GM19025 (cell line): Measurements from ENCODE around the gene XIAP.
"Not testable (repeated sequence)": the region's sequence is repeated elsewhere in the genome, so short reads cannot be mapped to it uniquely, and the experiment has no call there.

Experiments
- ATAC-seq: cut with Tn5 transposase; IDR thresholded peaks from one replicate; pipeline ENCODE4 v1.9.1; 2021; ENCODE audit warnings: mild to moderate bottlenecking, low read depth, moderate library complexity; ENCODE audit not compliant: unreplicated experiment

XIAP gene

DNA sequence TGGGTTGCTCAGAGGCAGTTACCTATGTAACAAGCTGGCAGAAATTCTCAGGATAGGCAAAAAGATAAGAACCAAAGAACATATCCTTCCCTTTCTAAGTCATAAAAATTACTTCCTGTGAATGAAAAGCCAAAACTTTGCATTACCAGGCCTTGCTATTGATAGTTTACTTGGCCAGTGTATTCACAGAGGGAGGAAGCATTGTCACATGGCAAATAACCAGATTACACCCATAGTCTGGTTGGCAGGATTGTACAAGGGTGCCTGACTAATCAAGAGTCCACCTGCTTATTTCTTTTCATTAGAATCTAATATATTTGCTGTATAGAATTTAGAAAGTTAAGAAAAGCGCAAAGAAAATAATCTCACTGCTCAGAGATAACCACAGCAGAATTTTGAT lies 14.1 kb downstream of the XIAP start:
- no peak for ATAC-seq

DNA sequence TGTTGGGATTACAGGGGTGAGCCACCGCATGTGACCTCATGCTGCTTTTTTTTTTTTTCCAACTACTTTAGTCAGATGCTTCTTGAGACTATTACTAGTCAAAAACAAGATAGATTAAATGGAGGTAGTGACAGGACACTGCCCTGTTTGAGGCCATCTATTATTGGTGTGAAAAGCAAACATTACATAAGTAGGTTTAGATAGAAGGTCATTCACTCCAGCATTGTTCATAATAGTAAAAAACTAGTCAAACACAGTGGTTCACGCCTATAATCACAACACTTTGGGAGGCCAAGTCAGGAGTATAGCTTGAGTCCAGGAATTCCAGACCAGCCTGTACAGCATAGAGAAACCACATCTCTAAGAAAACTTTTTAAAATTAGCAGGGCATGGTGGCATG lies 16.3 kb downstream of the XIAP start:
- no peak for ATAC-seq

DNA sequence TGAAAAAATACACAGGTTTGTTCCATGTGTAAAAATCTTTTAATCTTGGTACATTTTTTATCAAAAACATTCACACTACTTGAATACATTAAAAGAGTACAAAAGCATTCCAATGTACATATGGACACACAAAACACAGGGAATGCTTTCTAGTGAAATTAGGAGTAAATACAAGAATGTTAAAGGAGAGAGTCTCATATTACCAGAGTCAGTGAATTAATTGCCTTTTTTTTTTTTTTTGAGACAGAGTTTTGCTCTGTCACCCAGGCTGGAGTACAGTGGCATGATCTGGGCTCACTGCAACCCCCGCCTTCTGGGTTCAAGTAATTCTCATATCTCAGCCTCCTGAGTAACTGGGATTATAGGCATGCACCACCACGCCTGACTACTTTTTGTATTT lies 17.0 kb downstream of the XIAP start:
- no peak for ATAC-seq

DNA sequence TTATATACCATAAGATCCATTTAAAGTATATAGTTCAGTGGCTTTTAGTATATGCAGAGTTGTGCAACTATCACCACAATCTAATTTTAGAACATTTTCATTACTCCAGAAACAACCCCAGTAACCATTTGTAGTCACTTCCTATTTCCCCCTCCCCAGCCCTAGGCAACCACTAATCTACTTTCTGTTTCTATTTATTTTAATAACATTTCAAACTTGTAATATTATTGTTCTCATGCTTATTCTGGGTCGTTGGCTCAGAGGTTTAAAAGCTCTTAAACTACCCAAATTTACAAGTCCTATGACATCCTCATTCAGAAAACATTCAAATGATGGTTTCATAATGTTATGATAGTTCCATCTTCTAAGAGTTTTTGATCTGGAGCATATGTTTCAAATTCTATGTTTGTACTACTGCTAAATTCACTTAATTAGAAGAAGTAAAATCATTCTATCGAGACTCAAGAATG lies 18.4 kb downstream of the XIAP start:
- ATAC-seq: peak; percentile 68

DNA sequence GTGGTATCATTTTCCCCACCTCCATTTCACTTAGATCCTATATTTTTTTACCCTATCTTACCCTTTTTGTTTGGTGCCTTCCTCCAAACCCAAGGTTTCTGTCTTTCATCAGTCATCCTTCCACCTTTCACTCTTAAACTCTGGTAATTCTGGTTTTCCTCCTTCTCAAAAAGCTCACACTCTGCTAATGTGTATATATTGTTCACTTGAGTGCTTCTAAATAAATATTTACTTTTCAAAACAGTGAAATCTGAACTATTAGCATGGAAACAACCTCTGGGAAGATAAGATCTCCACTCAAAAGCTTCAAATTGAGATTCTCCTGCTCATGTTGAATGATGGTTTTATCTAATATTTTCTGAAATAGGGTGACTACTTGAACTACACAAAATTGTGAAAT lies 21.5 kb downstream of the XIAP start:
- ATAC-seq: no peak

DNA sequence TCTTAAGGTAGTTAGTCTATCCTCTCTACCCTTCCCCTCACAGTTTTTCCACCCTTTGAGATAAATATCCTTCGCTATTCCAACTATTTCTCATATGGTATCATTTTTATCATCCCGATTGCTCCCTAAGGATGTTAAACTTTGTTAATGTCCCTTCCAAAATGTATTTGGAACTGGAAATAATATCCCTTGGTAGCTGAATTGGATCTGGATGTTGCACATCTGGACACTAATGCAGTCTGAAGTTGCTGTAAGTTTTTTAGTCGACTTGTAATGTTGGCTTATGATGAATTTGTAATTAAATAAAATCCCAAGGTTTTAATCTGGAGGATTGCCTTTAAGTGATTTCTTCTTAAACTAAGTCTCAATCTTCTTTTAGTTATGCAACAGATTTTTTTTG lies 22.5 kb downstream of the XIAP start:
- no peak for ATAC-seq

DNA sequence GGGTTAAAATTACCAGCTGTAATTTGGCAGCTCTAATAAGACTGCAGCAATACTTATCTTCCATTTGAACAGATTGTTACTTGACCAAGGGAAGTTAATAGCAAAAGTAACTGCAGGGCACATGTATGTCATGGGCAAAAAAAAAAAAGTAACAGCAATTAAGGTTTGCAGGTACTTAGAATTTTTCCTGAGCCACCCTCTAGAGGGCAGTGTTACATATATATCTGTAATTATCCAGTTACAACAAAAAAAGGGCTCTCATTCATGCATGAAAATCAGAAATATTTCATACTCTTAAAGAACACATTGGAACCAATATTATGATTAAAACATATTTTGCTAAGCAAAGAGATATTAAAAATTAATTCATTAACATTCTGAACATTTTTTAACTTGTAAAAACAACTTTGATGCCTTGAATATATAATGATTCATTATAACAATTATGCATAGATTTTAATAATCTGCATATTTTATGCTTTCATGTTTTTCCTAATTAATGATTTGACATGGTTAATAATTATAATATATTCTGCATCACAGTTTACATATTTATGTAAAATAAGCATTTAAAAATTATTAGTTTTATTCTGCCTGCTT lies 25.1 kb downstream of the XIAP start:
- no peak for ATAC-seq

DNA sequence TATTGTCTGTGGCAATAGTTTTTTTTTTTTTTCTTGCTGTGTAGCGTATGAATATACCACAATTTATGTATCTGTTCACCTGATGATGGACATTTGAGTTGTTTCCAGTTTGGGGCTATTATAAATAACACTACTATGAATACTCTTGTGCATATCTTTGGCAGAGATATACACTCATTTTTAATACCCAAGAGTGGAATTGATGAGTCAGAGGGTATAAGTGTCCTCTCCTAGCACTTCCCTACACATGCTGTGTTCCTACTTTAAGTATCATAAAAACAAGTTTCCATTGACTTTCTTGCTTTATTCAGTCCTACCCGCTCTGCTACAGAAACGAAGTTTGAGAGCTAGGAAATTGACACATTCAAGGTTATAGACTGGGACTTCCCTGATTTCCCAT lies 39.8 kb downstream of the XIAP start:
- no peak for ATAC-seq

DNA sequence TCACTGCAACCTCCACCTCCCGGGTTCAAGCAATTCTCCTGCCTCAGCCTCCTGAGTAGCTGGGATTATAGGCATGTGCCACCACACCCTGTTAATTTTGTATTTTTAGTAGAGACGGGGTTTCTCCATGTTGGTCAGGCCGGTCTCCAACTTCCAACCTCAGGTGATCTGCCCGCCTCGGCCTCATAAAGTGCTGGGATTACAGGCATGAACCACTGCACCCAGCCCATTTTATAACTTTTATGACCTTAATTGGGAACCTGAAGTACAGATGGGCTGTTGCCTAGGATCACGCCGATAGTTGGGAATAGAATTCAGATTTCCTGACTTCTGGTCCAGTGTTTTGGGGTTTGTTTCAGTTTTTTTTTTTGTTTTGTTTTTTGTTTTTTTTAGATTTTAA lies 43.4 kb downstream of the XIAP start:
- ATAC-seq: not testable (repeated sequence)

DNA sequence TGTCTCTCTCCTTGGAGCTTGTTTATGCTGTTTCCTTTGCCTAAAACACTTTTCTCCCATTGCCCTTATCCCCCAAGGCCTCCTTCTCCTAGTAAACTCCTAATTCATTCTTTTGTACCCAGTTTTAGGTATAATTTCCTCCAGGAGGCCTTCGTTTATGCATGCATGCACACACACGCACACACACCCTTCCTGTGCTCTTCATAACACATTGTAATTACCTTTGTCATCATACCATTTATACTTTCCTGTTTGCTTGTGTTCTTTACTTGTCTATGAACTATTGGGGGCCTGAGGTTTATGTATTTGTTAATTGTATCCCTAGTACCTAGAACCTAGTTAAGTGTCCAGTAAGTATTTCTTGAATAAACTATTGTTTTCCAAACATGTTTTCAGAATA lies 45.5 kb downstream of the XIAP start:
- no peak for ATAC-seq

DNA sequence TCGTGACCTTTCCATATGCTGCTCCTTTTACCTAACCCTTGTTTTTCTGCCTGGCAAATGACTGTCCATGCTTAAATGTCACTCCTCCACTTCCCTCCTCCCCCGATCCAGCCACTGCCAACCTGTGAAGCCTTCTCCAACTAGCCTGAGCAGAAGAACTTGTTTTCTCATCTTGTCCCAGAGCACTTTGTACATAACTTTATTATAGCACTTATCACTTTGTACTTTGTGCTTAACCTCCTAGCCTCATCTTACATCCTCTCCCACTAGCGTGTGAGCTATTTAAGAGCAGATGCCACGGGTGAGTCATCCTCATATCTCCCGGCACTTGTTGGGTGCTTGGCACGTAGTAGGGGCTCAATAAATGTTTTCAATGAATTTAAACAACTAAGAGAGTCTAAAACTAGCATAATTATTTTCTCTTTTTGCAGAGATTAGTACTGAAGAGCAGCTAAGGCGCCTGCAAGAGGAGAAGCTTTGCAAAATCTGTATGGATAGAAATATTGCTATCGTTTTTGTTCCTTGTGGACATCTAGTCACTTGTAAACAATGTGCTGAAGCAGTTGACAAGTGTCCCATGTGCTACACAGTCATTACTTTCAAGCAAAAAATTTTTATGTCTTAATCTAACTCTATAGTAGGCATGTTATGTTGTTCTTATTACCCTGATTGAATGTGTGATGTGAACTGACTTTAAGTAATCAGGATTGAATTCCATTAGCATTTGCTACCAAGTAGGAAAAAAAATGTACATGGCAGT lies 46.9 kb downstream of the XIAP start:
- no peak for ATAC-seq

DNA sequence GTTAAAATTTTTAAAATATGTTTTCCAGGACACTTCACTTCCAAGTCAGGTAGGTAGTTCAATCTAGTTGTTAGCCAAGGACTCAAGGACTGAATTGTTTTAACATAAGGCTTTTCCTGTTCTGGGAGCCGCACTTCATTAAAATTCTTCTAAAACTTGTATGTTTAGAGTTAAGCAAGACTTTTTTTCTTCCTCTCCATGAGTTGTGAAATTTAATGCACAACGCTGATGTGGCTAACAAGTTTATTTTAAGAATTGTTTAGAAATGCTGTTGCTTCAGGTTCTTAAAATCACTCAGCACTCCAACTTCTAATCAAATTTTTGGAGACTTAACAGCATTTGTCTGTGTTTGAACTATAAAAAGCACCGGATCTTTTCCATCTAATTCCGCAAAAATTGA lies 49.7 kb downstream of the XIAP start:
- ATAC-seq: no peak

DNA sequence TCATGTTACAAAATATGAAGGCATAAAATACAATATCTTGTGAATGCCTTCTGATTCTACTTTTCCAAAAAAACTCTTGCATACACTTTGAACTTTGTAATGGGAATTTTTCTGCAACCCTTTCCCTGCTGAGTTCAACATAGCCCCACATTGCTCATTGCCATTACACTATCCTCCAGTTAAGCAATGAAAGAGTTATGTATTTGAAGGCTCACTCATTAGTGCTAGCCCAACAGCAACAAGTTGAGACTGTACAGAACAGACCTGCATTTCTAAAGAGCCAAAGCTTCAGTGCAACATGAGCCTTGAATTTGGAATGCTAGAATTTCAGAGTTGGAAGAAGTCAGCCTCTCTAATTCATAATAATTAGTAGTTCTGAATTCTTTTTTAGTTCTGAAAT lies 57.2 kb downstream of the XIAP start:
- ATAC-seq: no peak

DNA sequence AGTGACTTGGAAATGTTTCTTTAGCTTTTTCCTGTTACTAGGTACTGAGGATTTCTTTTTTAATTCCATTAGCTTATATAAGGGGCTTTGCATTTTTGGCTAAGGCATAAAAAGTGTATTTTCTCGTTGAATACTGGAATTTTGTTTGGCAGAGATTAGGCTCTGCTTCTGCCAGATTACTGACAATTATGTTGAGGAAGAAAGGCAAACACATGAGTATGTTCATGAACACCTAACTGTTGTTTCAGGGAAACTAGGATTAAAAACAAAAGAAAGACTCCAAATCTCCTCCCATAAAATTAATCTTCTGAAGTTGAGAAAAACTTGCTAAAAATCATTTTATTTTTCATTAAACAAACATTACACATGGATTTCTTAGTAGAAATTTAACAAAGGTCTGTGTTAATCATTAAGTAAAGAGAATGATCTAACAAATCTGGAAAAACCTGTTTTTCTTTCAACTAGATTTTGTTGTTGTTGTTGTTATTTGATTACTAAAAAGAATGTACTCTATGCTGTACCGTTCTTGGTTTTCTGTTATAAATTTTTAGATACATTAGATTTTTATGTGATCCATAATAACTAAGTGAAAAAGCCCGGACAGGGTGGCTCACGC lies 58.4 kb downstream of the XIAP start:
- no peak for ATAC-seq

DNA sequence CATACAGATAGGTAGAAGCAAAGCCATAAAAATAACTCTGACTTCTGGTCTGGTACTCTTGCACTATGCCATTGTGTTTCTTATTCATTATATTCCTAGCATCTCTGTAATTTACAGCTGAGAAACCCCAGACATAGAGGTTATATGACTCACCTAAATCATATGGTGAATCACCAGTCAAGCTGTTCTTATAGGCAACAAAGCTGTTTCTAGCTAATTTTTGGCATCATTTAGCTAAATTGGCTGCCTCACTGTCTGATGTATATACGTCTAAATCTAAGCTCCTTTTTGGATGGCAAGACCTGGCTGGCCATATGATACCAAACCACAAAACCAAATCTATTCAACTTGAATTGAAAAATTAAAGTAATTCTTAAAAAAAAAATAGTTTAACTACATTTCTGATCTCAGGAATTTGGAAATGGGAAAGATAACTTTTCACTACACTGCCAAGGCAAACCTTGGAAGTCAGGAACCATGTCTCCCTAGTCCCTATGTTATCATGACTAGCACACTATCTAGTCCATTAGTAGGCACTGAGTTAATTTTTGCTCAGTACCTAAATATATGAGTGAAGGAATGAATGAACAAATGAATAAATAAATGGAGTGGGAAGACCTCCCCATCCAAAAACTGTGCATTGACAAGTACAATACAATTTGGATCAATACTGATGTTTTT lies 60.4 kb downstream of the XIAP start:
- ATAC-seq: no peak

DNA sequence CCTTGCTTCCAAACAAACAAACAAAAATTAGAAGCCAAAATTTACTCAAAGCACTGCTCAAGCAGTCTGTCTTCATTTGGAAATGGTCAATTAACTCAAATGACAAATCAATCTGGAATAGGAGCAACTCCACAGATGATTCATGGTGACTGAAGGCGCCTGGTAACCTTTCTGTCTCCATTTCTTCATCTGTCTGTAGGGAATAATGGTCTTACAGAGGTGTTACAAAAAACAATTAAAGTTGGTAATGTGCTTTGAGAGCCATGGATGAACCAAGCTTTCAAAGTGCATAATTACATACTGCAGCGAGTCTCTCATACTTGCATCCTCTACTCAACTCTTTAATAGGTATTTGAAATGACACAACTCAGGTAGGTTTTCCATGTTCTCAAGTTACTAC lies 63.4 kb downstream of the XIAP start:
- ATAC-seq: no peak

DNA sequence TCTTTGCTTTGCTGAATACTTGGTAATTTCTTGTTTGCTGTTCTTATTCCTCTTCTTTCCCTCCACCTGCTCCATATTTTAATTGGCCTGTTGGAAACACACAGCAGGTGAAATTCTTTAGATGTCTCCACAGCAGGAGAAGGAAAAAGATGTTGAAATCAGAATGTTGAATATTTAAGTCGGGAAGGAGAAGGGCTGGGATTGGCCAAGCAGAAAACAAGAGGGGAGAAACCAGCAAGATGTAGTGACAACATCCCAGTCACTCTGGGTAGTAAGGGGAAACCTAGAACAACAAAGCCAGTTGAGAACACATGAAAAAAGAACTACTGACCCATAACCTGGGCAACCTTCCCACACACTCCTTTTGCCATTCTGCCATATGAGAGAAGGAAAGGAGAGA lies 64.3 kb downstream of the XIAP start:
- ATAC-seq: no peak

DNA sequence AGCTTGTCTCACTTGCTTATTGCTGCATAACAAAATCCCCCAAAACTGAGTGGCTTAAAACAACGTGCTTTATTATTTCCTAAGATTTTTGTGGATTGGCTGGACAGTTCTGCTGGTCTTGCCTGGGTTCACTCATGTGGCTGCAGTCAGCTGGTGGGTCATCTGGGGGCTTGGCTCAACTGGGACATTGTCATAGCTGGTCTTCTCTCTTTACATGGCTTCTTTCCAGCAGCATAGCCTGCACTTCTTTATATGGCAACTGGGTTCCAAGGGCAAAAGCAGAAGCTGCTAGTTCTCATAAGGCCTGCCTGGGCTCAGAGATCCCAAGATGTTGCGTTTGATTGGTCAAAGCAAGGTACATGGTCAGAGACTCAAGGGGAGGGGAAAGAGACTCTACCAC lies 68.0 kb downstream of the XIAP start:
- ATAC-seq: no peak

DNA sequence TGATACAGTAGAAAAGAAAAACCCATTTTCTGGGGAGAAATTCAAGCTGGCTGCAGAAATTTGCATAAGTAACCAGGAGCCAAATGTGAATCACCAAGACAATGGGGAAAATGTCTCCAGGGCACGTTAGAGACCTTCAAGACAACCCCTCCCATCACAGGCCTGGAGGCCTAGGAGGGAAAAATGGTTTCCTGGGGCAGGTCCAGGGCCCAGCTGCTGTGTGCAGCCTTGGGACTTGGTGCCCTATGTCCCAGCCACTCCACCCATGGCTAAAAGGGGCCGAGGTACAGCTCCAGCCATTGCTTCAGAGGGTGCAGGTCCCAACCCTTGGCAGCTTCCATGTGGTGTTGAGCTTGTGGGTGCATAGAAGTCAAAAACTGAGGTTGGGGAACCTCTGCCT lies 72.2 kb downstream of the XIAP start:
- not testable (repeated sequence) for ATAC-seq

DNA sequence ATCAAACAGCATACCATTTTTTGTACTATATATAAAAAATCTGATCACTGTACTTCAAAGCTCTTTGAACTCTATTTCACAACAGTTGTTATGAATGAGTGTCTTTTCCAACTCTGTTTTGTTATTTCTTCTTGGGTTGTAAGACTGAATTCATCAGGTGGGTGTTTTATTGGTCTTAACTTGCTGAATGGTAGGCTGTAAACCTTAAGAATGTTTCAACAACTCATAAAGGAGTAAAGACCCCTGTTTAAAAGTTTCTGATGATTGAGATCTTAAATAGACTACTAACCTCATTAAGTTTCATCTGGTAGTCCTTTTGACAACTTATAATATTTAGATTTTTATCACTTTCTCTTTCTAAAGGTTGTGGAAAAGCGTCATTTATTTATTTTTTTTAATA lies 83.2 kb downstream of the XIAP start:
- no peak for ATAC-seq

DNA sequence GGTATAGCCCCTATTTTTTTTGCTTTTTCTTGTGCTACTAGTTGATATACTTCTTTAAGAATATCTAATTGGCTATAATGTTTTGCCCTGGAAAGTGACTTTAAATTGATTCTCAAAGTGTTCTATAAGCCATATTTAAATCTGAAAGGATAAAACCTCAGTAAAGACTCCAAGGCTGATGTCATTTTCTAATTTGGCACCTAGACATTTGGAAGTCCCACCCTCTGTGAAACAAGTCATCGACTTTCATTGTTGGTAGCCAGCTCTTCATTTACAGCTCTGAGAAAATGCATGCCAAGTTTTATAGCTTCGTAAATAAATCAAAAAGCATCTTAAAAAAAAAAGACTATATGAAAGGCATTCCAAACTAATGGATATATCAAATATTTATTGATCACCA lies 83.6 kb downstream of the XIAP start:
- no peak for ATAC-seq
